Neural cell (in vitro differentiated cells): ENCODE data around the gene CTDSP2.

Source experiments
- EP300 ChIP-seq: fragments of 450-650 bp; conservative IDR thresholded peaks from 2 replicates; pipeline ENCODE4 v1.6.1; 2014; ENCODE audit warnings: antibody characterized with exemption, mild to moderate bottlenecking, moderate library complexity; ENCODE audit not compliant: poor library complexity, severe bottlenecking
- EZH2 ChIP-seq: fragments of 200-600, 300-800 bp; shearing (Covaris generic), sonication (generic); IDR thresholded peaks from 2 replicates; pipeline ENCODE4 v1.6.1; 2014; ENCODE audit warnings: antibody characterized with exemption, low read length, borderline replicate concordance, mild to moderate bottlenecking; ENCODE audit not compliant: insufficient read depth, poor library complexity, severe bottlenecking
- MXI1 ChIP-seq: fragments of 450-650 bp; conservative IDR thresholded peaks from 2 replicates; pipeline ENCODE4 v1.6.1; 2014; ENCODE audit warnings: antibody characterized with exemption, mild to moderate bottlenecking; ENCODE audit not compliant: poor library complexity, severe bottlenecking
- POLR2AphosphoS5 ChIP-seq: IDR thresholded peaks from 2 replicates; pipeline ENCODE4 v1.6.1; 2012
- RAD21 ChIP-seq: fragments of 450-650 bp; conservative IDR thresholded peaks from 2 replicates; pipeline ENCODE4 v1.6.1; 2014; ENCODE audit warnings: antibody characterized with exemption, mild to moderate bottlenecking, moderate library complexity
- SMC3 ChIP-seq: fragments of 450-650 bp; conservative IDR thresholded peaks from 2 replicates; pipeline ENCODE4 v1.6.1; 2014; ENCODE audit warnings: antibody characterized with exemption, mild to moderate bottlenecking, moderate library complexity; ENCODE audit not compliant: poor library complexity
- TAF1 ChIP-seq: IDR thresholded peaks from 2 replicates; pipeline ENCODE4 v1.6.1; 2012; ENCODE audit warnings: low read depth
- TF ChIP-seq, protein P1 (sequence below): fragments of 450-650 bp; IDR thresholded peaks from 2 replicates; pipeline ENCODE4 v1.5.1; 2014; ENCODE audit warnings: antibody characterized with exemption, mild to moderate bottlenecking, moderate library complexity; ENCODE audit not compliant: poor library complexity, severe bottlenecking
- TF ChIP-seq, protein P2 (sequence below): IDR thresholded peaks from 2 replicates; pipeline ENCODE4 v1.6.1; 2012; ENCODE audit warnings: borderline replicate concordance

DNA sequence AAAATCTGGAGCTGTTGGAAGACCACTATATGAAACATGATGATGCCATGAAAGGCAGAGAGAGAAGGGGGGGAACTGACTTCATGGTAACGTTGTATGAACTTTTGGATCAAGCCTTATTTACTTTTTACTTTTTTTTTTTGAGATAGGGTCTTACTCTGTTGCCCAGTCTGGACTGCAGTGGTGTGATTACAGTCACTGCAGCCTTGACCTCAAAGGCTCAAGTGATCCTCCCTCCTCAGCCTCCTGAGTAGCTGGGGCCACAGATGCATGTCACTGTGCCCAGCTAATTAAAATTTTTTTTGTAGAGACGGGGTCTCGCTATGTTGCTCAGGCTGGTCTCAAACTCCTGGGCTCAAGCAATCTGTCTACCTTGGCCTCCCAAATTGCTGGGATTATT lies 31.3 kb upstream of the CTDSP2 start:
- TF ChIP-seq, protein P1, sequence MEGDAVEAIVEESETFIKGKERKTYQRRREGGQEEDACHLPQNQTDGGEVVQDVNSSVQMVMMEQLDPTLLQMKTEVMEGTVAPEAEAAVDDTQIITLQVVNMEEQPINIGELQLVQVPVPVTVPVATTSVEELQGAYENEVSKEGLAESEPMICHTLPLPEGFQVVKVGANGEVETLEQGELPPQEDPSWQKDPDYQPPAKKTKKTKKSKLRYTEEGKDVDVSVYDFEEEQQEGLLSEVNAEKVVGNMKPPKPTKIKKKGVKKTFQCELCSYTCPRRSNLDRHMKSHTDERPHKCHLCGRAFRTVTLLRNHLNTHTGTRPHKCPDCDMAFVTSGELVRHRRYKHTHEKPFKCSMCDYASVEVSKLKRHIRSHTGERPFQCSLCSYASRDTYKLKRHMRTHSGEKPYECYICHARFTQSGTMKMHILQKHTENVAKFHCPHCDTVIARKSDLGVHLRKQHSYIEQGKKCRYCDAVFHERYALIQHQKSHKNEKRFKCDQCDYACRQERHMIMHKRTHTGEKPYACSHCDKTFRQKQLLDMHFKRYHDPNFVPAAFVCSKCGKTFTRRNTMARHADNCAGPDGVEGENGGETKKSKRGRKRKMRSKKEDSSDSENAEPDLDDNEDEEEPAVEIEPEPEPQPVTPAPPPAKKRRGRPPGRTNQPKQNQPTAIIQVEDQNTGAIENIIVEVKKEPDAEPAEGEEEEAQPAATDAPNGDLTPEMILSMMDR: no peak
- no peak for TF ChIP-seq EZH2
- no peak for TF ChIP-seq EP300
- no peak for TF ChIP-seq POLR2AphosphoS5
- no peak for TF ChIP-seq RAD21
- TF ChIP-seq, protein P2, sequence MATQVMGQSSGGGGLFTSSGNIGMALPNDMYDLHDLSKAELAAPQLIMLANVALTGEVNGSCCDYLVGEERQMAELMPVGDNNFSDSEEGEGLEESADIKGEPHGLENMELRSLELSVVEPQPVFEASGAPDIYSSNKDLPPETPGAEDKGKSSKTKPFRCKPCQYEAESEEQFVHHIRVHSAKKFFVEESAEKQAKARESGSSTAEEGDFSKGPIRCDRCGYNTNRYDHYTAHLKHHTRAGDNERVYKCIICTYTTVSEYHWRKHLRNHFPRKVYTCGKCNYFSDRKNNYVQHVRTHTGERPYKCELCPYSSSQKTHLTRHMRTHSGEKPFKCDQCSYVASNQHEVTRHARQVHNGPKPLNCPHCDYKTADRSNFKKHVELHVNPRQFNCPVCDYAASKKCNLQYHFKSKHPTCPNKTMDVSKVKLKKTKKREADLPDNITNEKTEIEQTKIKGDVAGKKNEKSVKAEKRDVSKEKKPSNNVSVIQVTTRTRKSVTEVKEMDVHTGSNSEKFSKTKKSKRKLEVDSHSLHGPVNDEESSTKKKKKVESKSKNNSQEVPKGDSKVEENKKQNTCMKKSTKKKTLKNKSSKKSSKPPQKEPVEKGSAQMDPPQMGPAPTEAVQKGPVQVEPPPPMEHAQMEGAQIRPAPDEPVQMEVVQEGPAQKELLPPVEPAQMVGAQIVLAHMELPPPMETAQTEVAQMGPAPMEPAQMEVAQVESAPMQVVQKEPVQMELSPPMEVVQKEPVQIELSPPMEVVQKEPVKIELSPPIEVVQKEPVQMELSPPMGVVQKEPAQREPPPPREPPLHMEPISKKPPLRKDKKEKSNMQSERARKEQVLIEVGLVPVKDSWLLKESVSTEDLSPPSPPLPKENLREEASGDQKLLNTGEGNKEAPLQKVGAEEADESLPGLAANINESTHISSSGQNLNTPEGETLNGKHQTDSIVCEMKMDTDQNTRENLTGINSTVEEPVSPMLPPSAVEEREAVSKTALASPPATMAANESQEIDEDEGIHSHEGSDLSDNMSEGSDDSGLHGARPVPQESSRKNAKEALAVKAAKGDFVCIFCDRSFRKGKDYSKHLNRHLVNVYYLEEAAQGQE: no peak
- TF ChIP-seq TAF1: no peak
- TF ChIP-seq SMC3: no peak
- TF ChIP-seq MXI1: no peak
